Measurements from ENCODE around the gene WHRN. TPM values are rescaled to one million over a fixed set of nuclear protein-coding genes. Genes with fewer than 3 reads are reported as not detected.

Gene WHRN
- total RNA-seq, 2 experiments from 2014 or later = 0.19 to 2.1 TPM

GRCh38 chr9:114397848-114398605, 107.2 kb downstream of the WHRN start:
- Histone ChIP-seq H3K27ac (ENCODE audit: low read depth, low read length, poor library complexity, severe bottlenecking) (peak overlapping the region; percentile 97), H3K4me3 (ENCODE audit: low read depth, low read length, poor library complexity, severe bottlenecking) (peak overlapping the region; percentile 76), H3K4me1 (ENCODE audit: insufficient read depth, low read length, poor library complexity, severe bottlenecking) (peaks cover 56% of the 10 kb centered on the region), H3K9me2 (ENCODE audit: insufficient read depth, low read length) (no peaks in the 10 kb centered on the region), H3K4me2 (ENCODE audit: low read length) (peak overlapping the region; percentile 89), H3K36me3 (ENCODE audit: insufficient read depth, low read length) (peaks cover 26% of the 10 kb centered on the region; the same call in 1 of the 2 replicates), H4K20me1 (ENCODE audit: insufficient read depth, low read length) (no peaks in the 10 kb centered on the region), H3K9me3 (ENCODE audit: low read length) (no peaks in the 10 kb centered on the region), H3K79me2 (ENCODE audit: insufficient read depth, low read depth, low read length) (peaks cover 42% of the 10 kb centered on the region), H2AFZ (ENCODE audit: low read length) (no peak overlapping the region)
- CTCF ChIA-PET (ENCODE audit: unreplicated experiment) = interaction anchor here (0.5 to 1.2 kb wide), 4 partner anchors 12 to 33 kb away, joined by 3 to 4 read pairs (median 4); no protein-coding TSS in a partner anchor
- DNase-seq (ENCODE audit: low spot score) = peak; percentile 97
- intact Hi-C loops (cut with micrococcal nuclease; ENCODE audit: unreplicated experiment) = loop anchor here (1.0 to 5.0 kb wide), 3 partner anchors 13 to 209 kb away; no protein-coding TSS in a partner anchor
- no TSS peak for BruUV-seq (replicated peaks)
- POLR2A ChIA-PET = interaction anchor here (0.8 to 2.0 kb wide), 6 partner anchors 10 to 35 kb away, joined by 3 to 15 read pairs (median 4); partner anchors contain the start of gene AKNA
- TF ChIP-seq EZH2phosphoT487 (IDR thresholded peaks at IDR 0.05; ENCODE audit: borderline replicate concordance, low read depth, low read length) = no peak
- TF ChIP-seq CTCF (conservative IDR thresholded peaks at IDR 0.05; ENCODE audit: low read length) = no peak

DNA sequence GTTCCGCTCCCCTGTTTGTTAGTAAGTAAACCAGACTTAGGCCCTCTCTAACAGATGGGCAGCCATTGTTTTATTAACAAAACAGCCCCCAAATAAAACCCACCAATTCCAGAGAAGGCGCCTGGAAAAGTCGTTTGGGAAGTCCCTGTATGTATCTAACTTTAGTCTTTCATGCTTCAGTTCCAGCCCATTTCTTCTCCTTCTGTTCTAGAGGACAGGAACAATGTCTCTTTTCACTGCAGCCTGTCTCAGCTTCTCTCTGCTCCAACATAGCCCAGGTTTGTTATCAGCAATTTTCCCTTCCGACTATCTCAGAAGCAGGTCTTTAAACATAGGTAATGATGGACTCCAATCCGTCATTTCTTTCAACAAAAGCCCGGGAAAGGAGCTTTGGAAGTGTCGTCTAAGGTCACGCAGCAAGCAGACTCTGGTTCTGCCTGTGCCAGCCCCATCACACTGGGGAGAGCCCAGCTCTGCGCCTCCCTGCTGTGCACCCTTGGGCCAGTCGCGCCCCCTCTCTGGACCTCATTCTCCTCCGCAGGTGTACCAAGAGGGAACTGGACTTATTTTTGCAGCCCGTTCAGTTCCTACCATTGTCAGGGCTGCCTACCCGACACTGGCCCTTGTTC, 107.9 kb downstream of the WHRN start:
- Histone ChIP-seq H2AFZ (ENCODE audit: low read length) (no peak overlapping the region), H3K27ac (ENCODE audit: low read depth, low read length, poor library complexity, severe bottlenecking) (peak overlapping the region; percentile 97), H3K4me2 (ENCODE audit: low read length) (peak overlapping the region; percentile 89), H3K79me2 (ENCODE audit: insufficient read depth, low read depth, low read length) (peaks cover 47% of the 10 kb centered on the region), H3K9me2 (ENCODE audit: insufficient read depth, low read length) (no peaks in the 10 kb centered on the region), H3K36me3 (ENCODE audit: insufficient read depth, low read length) (peaks cover 32% of the 10 kb centered on the region; the same call in 1 of the 2 replicates), H3K4me1 (ENCODE audit: insufficient read depth, low read length, poor library complexity, severe bottlenecking) (peaks cover 63% of the 10 kb centered on the region), H3K9me3 (ENCODE audit: low read length) (no peaks in the 10 kb centered on the region), H3K4me3 (ENCODE audit: low read depth, low read length, poor library complexity, severe bottlenecking) (peak overlapping the region; percentile 76), H4K20me1 (ENCODE audit: insufficient read depth, low read length) (no peaks in the 10 kb centered on the region)
- no peak for DNase-seq (ENCODE audit: low spot score)
- no TSS peak for BruUV-seq (replicated peaks)
- intact Hi-C loops (cut with micrococcal nuclease; ENCODE audit: unreplicated experiment) = loop anchor here (1.0 to 5.0 kb wide), 2 partner anchors 12 to 210 kb away; no protein-coding TSS in a partner anchor
- TF ChIP-seq EZH2phosphoT487 (IDR thresholded peaks at IDR 0.05; ENCODE audit: borderline replicate concordance, low read depth, low read length) (no peak), CTCF (conservative IDR thresholded peaks at IDR 0.05; ENCODE audit: low read length) (no peak)
- ChIA-PET POLR2A (interaction anchor here (0.8 to 2.0 kb wide), 9 partner anchors 9 to 531 kb away, joined by 3 to 15 read pairs (median 3); partner anchors contain the start of genes AKNA and ATP6V1G1), CTCF (ENCODE audit: unreplicated experiment) (interaction anchor here (0.5 to 1.8 kb wide), 6 partner anchors 9 to 32 kb away, joined by 3 to 7 read pairs (median 4); partner anchors contain the start of gene AKNA)

All from OCI-LY7 (cell line).